ENCODE data around the gene ATP2C2.

DNA sequence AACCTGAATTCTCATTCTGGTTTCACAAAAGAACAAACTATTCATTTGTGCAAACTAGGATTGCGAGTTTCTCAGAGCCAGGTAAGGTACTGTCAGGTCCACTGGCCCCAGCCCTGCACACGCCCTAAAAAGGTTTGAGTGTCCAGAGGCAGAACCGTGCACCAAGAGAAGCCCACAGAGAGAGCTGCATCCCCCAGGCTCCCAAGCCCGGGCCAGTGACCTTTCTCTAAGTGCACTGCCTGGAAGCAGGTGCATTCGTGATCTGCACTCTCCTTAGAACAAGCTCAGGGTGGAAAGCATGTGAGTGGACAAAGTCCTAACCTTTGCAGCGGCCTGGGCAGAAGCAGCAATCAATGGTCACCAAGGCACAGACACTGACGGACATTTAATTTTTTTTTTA is 109.3 kb downstream of the ATP2C2 start:
- TF ChIP-seq POLR2AphosphoS5 (IDR thresholded peaks at IDR 0.05; ENCODE audit: low read depth, low read length) (no peak), TAF1 (IDR thresholded peaks at IDR 0.05; ENCODE audit: borderline replicate concordance, insufficient read depth, low read length) (no peak), SIN3A (IDR thresholded peaks at IDR 0.05; ENCODE audit: borderline replicate concordance, insufficient read depth, low read length) (no peak), FOXP2 (optimal IDR thresholded peaks at IDR 0.05; ENCODE audit: borderline replicate concordance, extremely low read depth, extremely low read length, insufficient read depth) (no peak)
- TF ChIP-seq, protein P1, sequence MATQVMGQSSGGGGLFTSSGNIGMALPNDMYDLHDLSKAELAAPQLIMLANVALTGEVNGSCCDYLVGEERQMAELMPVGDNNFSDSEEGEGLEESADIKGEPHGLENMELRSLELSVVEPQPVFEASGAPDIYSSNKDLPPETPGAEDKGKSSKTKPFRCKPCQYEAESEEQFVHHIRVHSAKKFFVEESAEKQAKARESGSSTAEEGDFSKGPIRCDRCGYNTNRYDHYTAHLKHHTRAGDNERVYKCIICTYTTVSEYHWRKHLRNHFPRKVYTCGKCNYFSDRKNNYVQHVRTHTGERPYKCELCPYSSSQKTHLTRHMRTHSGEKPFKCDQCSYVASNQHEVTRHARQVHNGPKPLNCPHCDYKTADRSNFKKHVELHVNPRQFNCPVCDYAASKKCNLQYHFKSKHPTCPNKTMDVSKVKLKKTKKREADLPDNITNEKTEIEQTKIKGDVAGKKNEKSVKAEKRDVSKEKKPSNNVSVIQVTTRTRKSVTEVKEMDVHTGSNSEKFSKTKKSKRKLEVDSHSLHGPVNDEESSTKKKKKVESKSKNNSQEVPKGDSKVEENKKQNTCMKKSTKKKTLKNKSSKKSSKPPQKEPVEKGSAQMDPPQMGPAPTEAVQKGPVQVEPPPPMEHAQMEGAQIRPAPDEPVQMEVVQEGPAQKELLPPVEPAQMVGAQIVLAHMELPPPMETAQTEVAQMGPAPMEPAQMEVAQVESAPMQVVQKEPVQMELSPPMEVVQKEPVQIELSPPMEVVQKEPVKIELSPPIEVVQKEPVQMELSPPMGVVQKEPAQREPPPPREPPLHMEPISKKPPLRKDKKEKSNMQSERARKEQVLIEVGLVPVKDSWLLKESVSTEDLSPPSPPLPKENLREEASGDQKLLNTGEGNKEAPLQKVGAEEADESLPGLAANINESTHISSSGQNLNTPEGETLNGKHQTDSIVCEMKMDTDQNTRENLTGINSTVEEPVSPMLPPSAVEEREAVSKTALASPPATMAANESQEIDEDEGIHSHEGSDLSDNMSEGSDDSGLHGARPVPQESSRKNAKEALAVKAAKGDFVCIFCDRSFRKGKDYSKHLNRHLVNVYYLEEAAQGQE (IDR thresholded peaks at IDR 0.05; ENCODE audit: insufficient read depth in 1 of 2, low read depth in 2 of 2, low read length in 2 of 2): no peak

All from PFSK-1 (cell line).